Upper lobe of left lung (tissue), 6 donors: ENCODE results near the gene FAM241B. TPM values are rescaled to one million over a fixed set of nuclear protein-coding genes. Genes with fewer than 3 reads are reported as not detected.
A peak's percentile ranks its signal among the peaks of the same experiment; 100 is the strongest.

Source experiments
- ATAC-seq, 2 donors: fragments of 200-7000 bp; cut with Tn5 transposase; one replicate each; pipeline ENCODE4 v1.9.1; 2022; ENCODE audit warnings: mild to moderate bottlenecking in 2 of 2, moderate library complexity in 2 of 2; ENCODE audit not compliant: low FRiP score in 2 of 2
- DNase-seq, 2 donors: peaks; one replicate each; pipeline ENCODE4 v3.0.0-alpha.2; 2019 to 2020
- H3K27ac ChIP-seq, 4 donors: fragments of 200-600 bp; sonication (generic); one replicate each; pipeline ENCODE4 v1.5.1; 2016 to 2019
- H3K27me3 ChIP-seq, 4 donors: fragments of 200-600 bp; sonication (generic); one replicate each; pipeline ENCODE4 v1.5.1; 2017 to 2019
- H3K36me3 ChIP-seq, 4 donors: fragments of 200-600 bp; sonication (generic); one replicate each; pipeline ENCODE4 v1.5.1; 2016 to 2019
- H3K4me1 ChIP-seq, 4 donors: fragments of 200-600 bp; sonication (generic); one replicate each; pipeline ENCODE4 v1.5.1; 2018 to 2019
- H3K4me3 ChIP-seq, 4 donors: fragments of 200-600 bp; sonication (generic); one replicate each; pipeline ENCODE4 v1.5.1; 2017 to 2019; ENCODE audit warnings: mild to moderate bottlenecking in 2 of 4, moderate library complexity in 1 of 4
- H3K9me3 ChIP-seq, 4 donors: fragments of 200-600 bp; sonication (generic); one replicate each; pipeline ENCODE4 v1.5.1; 2018 to 2019
- EP300 ChIP-seq, 4 donors: sonication (generic); formaldehyde crosslinking; IDR thresholded peaks; one replicate each; pipeline ENCODE4 v1.5.1; 2017; ENCODE audit warnings: antibody characterized with exemption in 4 of 4, control low read depth in 2 of 4
- POLR2A ChIP-seq, 4 donors: fragments of 450-650 bp; IDR thresholded peaks; one replicate each; pipeline ENCODE4 v1.5.1; 2016 to 2017; ENCODE audit warnings: antibody characterized with exemption in 4 of 4, mild to moderate bottlenecking in 2 of 4
- POLR2AphosphoS5 ChIP-seq, 2 donors: sonication (generic); formaldehyde crosslinking; IDR thresholded peaks; one replicate each; pipeline ENCODE4 v1.5.1; 2017; ENCODE audit warnings: antibody characterized with exemption in 2 of 2
- WGBS, 2 donors: methylation state at CpG; one replicate each; pipeline ENCODE4 v1.1.5; 2017 to 2018; 5-methylcytosine and 5-hydroxymethylcytosine counted together
- total RNA-seq, 6 donors: library from RNA; depleted of rRNA in 4 of 6; stranded (reverse); fragments of >200 nt in 4 of 6; gene quantifications; one replicate each; pipeline versions ENCODE4 v1.1.0 to v1.2.1, GENCODE V29; 2016 to 2021
- TF ChIP-seq, protein P1 (sequence below), 6 experiments: fragments of 450-650 bp in 4 of 6; fragments of 200-600 bp in 2 of 6; sonication (generic) in 2 of 6; IDR thresholded peaks; one replicate each; pipeline ENCODE4 v1.5.1; 2016 to 2019; ENCODE audit warnings: antibody characterized with exemption in 6 of 6
- donor health status: DM: no; HTN: no; CAD: no; lungs with moderate emphysema.
- donor health status: DM: no; HTN: yes; CAD: no; lungs with severe emphysema.

FAM241B gene
- total RNA-seq, 6 donors from 2014 or later = 3.1 to 7.7 (median 6.5) TPM; not detected in 1

DNA sequence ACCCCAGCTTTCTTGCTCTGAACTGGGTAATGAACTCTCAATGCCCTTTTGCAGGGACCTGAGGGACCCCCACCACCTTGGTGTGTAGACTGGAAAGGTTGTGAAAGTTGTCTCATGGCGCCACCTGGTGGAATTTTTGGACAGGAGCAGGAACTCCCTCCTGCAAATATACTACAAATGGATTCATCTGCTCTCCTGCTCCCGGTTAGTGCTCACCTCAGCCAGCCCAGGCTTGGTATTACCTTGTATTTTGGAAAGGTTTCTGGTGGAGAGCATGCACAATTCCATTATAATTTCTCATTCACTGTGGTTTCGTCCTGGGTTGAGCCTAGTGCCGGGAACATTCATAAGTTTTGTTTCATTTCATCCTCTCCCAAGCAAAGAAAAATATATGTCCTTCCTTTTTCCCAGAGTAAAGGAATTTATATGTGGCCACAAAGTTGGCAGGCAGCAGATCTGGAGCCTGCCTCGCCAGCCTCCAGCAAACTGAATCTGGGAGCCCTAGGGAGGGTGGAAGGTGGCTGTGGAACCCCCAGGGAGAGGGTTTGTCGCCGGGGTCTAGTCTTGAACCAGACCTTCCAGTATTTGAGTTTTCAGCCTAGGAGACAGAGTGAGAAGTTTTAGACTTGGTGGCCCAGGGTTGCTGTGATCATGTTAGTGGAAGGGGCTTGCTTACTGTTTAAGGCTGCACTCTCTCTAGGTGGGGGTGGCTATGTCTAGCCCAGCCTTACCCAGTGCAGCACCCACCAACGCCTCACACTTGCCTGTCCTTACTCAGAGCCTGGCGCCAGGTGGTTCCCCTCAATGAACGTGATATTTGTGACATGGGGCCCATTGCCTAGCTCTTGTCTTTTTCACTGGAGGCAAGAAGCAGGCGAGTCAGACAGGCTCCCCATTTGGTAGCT, 9.5 kb downstream of the FAM241B start:
- 50 to 56% methylated on average over 11 of the region's 11 CpGs for WGBS, 2 donors

DNA sequence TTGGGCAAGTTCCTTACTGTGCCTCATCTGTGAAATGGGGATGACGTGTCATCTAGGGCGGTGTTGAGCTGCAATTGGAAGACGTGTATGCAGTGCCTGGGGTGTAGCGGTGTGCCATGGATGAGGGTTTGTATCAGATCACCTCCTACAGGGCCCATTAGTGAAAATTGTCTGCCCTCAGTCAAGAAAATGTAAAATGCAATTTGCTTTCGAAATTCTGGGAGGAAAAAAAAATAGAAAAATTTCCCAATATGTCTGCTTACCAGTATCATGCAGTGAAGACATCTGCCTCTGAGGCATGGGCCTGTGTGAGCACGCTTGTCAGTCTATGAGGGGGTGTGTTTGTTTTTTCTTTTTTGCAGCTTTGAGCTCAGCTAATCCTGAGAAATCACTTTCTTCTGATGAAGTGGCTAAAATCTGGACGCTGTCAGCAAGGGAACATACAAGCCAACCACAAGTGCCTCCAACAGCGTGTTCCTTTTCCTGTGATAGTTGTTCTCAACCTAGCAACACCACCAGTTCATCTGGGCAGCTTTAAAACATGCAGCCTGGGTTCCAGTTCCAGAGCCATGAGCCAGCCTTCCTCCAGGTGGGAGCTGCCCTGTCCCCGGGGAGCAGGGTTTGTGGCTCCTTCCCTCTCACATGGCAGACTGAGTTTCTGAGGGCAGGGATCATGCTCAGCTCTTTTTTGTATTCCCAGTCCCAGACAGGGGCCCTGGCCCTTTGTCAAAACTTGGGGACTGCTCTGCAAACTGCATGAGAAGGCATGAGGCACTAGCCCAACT, 10.3 kb downstream of the FAM241B start:
- no peak for ATAC-seq
- DNase-seq = no peak
- no peaks in the 10 kb centered on the region for H3K4me1 ChIP-seq
- H3K27ac ChIP-seq = no peak overlapping the region
- no peaks in the 10 kb centered on the region for H3K9me3 ChIP-seq
- H3K36me3 ChIP-seq = no peaks in the 10 kb centered on the region
- no peak overlapping the region for H3K4me3 ChIP-seq
- H3K27me3 ChIP-seq = no peaks in the 10 kb centered on the region
- WGBS, 2 donors = 62 to 66% methylated on average over 9 of the region's 9 CpGs
- no peak for TF ChIP-seq EP300 (IDR thresholded peaks at IDR 0.05)
- TF ChIP-seq, protein P1, sequence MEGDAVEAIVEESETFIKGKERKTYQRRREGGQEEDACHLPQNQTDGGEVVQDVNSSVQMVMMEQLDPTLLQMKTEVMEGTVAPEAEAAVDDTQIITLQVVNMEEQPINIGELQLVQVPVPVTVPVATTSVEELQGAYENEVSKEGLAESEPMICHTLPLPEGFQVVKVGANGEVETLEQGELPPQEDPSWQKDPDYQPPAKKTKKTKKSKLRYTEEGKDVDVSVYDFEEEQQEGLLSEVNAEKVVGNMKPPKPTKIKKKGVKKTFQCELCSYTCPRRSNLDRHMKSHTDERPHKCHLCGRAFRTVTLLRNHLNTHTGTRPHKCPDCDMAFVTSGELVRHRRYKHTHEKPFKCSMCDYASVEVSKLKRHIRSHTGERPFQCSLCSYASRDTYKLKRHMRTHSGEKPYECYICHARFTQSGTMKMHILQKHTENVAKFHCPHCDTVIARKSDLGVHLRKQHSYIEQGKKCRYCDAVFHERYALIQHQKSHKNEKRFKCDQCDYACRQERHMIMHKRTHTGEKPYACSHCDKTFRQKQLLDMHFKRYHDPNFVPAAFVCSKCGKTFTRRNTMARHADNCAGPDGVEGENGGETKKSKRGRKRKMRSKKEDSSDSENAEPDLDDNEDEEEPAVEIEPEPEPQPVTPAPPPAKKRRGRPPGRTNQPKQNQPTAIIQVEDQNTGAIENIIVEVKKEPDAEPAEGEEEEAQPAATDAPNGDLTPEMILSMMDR (IDR thresholded peaks at IDR 0.05) = no peak
- TF ChIP-seq POLR2AphosphoS5 (IDR thresholded peaks at IDR 0.05) = no peak
- no peak for TF ChIP-seq POLR2A (IDR thresholded peaks at IDR 0.05)

More for the DNA sequence above, 9.5 kb downstream of the FAM241B start:
- Histone ChIP-seq H3K4me1 (no peaks in the 10 kb centered on the region), H3K27me3 (no peaks in the 10 kb centered on the region), H3K27ac (no peak overlapping the region), H3K4me3 (no peak overlapping the region), H3K9me3 (no peaks in the 10 kb centered on the region), H3K36me3 (no peaks in the 10 kb centered on the region)
- DNase-seq = peak in 1 of 2 donors; percentile 55
- ATAC-seq = peak in 1 of 2 donors; percentile 47
- TF ChIP-seq EP300 (IDR thresholded peaks at IDR 0.05) (no peak), POLR2AphosphoS5 (IDR thresholded peaks at IDR 0.05) (no peak)
- TF ChIP-seq, protein P1 (IDR thresholded peaks at IDR 0.05) = peak; percentile 38 to 89 (median 76)

DNA sequence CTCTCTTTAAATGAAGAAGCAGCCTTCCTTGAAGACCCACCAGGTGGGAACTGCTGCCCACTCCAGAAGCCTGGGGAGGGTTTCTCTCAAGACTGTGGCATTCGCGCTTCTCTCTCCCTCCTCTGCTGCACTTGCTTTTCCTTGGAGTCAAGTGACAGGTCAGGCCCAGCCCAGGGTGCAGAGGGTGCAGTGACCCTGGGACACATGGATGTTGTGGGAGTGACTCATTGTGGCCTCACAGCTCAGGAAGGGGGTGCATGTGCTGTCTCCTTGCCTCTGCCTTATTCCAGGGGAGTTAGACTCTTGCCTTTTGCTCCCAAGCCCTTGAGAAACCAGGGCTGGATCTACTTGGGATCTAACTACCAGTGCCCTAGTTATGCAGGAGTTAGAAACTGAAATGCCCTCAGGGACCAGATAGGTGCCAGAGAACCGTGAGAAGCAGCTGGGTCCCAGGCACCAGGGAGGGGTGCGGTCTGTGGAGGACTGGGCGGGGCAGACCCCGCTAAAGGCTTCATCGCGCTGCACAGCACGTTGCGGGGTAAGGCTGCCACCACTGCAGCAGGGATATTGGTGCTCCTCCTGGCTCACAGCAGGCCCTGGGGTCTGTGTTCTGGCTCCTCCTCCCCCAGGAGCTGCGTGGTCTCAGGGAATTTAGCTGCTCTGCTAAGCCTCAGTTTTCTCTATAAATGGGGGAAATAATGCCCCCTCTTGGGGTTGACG, 11.4 kb downstream of the FAM241B start:
- DNase-seq (peak in 1 of 2 donors; percentile 40), ATAC-seq (no peak)
- H3K27me3 ChIP-seq = no peaks in the 10 kb centered on the region
- H3K4me3 ChIP-seq = no peak overlapping the region
- TF ChIP-seq POLR2AphosphoS5 (IDR thresholded peaks at IDR 0.05) (no peak), EP300 (IDR thresholded peaks at IDR 0.05) (no peak), POLR2A (IDR thresholded peaks at IDR 0.05) (no peak)
- TF ChIP-seq, protein P1 (IDR thresholded peaks at IDR 0.05) = no peak
- no peaks in the 10 kb centered on the region for H3K4me1 ChIP-seq
- WGBS, 2 donors = 66 to 72% methylated on average over 8 to 12 of the region's 12 CpGs
- no peak overlapping the region for H3K27ac ChIP-seq
- no peaks in the 10 kb centered on the region for H3K36me3 ChIP-seq
- no peaks in the 10 kb centered on the region for H3K9me3 ChIP-seq

DNA sequence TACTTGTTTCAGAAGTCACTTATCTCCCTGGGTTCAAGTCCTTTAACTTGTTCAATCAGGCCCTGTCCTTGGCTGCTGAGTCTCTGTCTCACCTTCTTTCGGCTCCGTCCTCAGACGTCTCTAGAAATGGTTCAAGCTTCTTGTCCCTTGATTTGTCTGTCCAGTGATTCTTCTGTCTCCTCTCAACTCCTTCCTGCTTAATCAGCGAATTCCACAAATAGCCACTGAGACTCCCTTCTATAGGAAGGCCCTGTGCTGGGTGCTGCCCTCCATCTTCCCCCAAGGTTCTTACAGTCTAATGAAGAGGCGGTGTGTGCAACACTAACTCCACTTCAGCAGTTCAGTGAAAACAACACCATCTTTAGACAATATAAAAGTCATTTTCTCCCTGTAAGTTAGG, 12.7 kb downstream of the FAM241B start:
- DNase-seq (no peak), ATAC-seq (no peak)
- Histone ChIP-seq H3K27me3 (no peaks in the 10 kb centered on the region), H3K4me1 (no peaks in the 10 kb centered on the region), H3K27ac (no peak overlapping the region), H3K36me3 (no peaks in the 10 kb centered on the region), H3K9me3 (no peaks in the 10 kb centered on the region), H3K4me3 (no peak overlapping the region)
- 85 to 92% methylated on average over 5 of the region's 5 CpGs for WGBS, 2 donors
- TF ChIP-seq, protein P1 (IDR thresholded peaks at IDR 0.05) = no peak
- no peak for TF ChIP-seq POLR2A (IDR thresholded peaks at IDR 0.05)
